GM23338 (cell line): ENCODE results near the gene VPS41. TPM values are rescaled to one million over a fixed set of nuclear protein-coding genes. Genes with fewer than 3 reads are reported as not detected.

Experiments used
- ATAC-seq: fragments of 200-7000 bp; cut with Tn5 transposase; 3 replicates; pipeline ENCODE4 v1.9.1; 2020
- DNase-seq: peaks from one replicate; pipeline ENCODE4 v3.0.0-alpha.2; 2015; ENCODE audit warnings: low spot score
- H2AFZ ChIP-seq: fragments of 200-600 bp; sonication (generic); 2 replicates; pipeline ENCODE4 v1.8.0; 2016; ENCODE audit warnings: antibody characterized with exemption, mild to moderate bottlenecking, moderate library complexity
- H3F3A ChIP-seq: fragments of 200-600 bp; sonication (generic); replicated peaks from 2 replicates; pipeline ENCODE4 v1.8.0; 2017; ENCODE audit warnings: antibody characterized with exemption, mixed run types, low read depth
- H3K27ac ChIP-seq: fragments of 200-600 bp; sonication (generic); 2 replicates; pipeline ENCODE4 v1.6.1; 2016; ENCODE audit warnings: low read depth
- H3K27me3 ChIP-seq: fragments of 200-600 bp; sonication (generic); 2 replicates; pipeline ENCODE4 v1.8.0; 2016; ENCODE audit warnings: mild to moderate bottlenecking, mixed run types, moderate library complexity; ENCODE audit not compliant: insufficient read depth
- H3K36me3 ChIP-seq: fragments of 200-600 bp; sonication (generic); 2 replicates; pipeline ENCODE4 v1.8.0; 2016; ENCODE audit warnings: mild to moderate bottlenecking; ENCODE audit not compliant: insufficient read depth
- H3K4me1 ChIP-seq: fragments of 200-600 bp; sonication (generic); 2 replicates; pipeline ENCODE4 v1.8.0; 2016; ENCODE audit warnings: mild to moderate bottlenecking, moderate library complexity; ENCODE audit not compliant: insufficient read depth
- H3K4me2 ChIP-seq: fragments of 200-600 bp; sonication (generic); 2 replicates; pipeline ENCODE4 v1.7.1; 2017; ENCODE audit warnings: mixed run types
- H3K4me3 ChIP-seq: fragments of 200-600 bp; sonication (generic); 2 replicates; pipeline ENCODE4 v1.6.1; 2016; ENCODE audit warnings: mixed run types
- H3K79me2 ChIP-seq: fragments of 200-600 bp; sonication (generic); replicated peaks from 2 replicates; pipeline ENCODE4 v1.8.0; 2017; ENCODE audit warnings: mild to moderate bottlenecking; ENCODE audit not compliant: insufficient read depth
- H3K9me2 ChIP-seq: fragments of 200-600 bp; sonication (generic); 2 replicates; pipeline ENCODE4 v1.8.0; 2017; ENCODE audit not compliant: insufficient read depth
- H4K20me1 ChIP-seq: fragments of 200-600 bp; sonication (generic); replicated peaks from 2 replicates; pipeline ENCODE4 v1.8.0; 2017; ENCODE audit warnings: mild to moderate bottlenecking; ENCODE audit not compliant: insufficient read depth
- H3K27ac Mint-ChIP-seq: 2 replicates; pipeline ENCODE4 v1.8.0; 2020; ENCODE audit warnings: inconsistent platforms, mild to moderate bottlenecking, moderate library complexity, mixed read lengths
- H3K27me3 Mint-ChIP-seq: 3 replicates; pipeline ENCODE4 v1.8.0; 2022; ENCODE audit warnings: low read depth, mild to moderate bottlenecking, moderate library complexity, mixed read lengths, inconsistent platforms; ENCODE audit not compliant: insufficient read depth, poor library complexity
- H3K36me3 Mint-ChIP-seq: 3 replicates; pipeline ENCODE4 v1.8.0; 2021; ENCODE audit warnings: low read depth, mild to moderate bottlenecking, inconsistent platforms, moderate library complexity, mixed read lengths
- H3K4me1 Mint-ChIP-seq: 3 replicates; pipeline ENCODE4 v1.8.0; 2020; ENCODE audit warnings: mild to moderate bottlenecking, inconsistent platforms, mixed read lengths
- H3K4me3 Mint-ChIP-seq: 3 replicates; pipeline ENCODE4 v1.8.0; 2021; ENCODE audit warnings: moderate library complexity, mild to moderate bottlenecking, inconsistent platforms, mixed read lengths
- H3K9me3 Mint-ChIP-seq: 3 replicates; pipeline ENCODE4 v1.8.0; 2020; ENCODE audit warnings: moderate library complexity, mild to moderate bottlenecking, inconsistent platforms, mixed read lengths
- CREB1 ChIP-seq: fragments of 250-450 bp; sonication (Bioruptor Pico); IDR thresholded peaks from 2 replicates; pipeline ENCODE4 v1.5.0; 2020; ENCODE audit warnings: low read depth, mild to moderate bottlenecking, moderate library complexity
- CTCF ChIP-seq, 2 experiments: fragments of 200-600 bp in 1 of 2; sonication (generic) in 1 of 2; conservative IDR thresholded peaks; 2 replicates each; pipeline versions ENCODE4 v1.5.1 to v1.6.1; 2016 to 2017; ENCODE audit warnings: antibody characterized with exemption in 2 of 2, low read depth in 2 of 2, mild to moderate bottlenecking in 2 of 2, moderate library complexity in 1 of 2
- ETS1 ChIP-seq: IDR thresholded peaks from 2 replicates; pipeline ENCODE4 v1.6.1; 2016; ENCODE audit warnings: antibody characterized with exemption
- EZH2 ChIP-seq: fragments of 200-600 bp; sonication (generic); IDR thresholded peaks from one replicate; pipeline ENCODE4 v1.8.0; 2017; ENCODE audit warnings: antibody characterized with exemption, mild to moderate bottlenecking, low read depth; ENCODE audit not compliant: unreplicated experiment
- EZH2phosphoT487 ChIP-seq: fragments of 200-600 bp; sonication (generic); IDR thresholded peaks from one replicate; pipeline ENCODE4 v1.8.1; 2018; ENCODE audit warnings: antibody characterized with exemption; ENCODE audit not compliant: unreplicated experiment
- JUNB ChIP-seq: IDR thresholded peaks from one replicate; pipeline ENCODE4 v1.6.1; 2016; ENCODE audit warnings: antibody characterized with exemption; ENCODE audit not compliant: unreplicated experiment
- NANOG ChIP-seq: IDR thresholded peaks from 2 replicates; pipeline ENCODE4 v1.6.1; 2016; ENCODE audit warnings: antibody characterized with exemption, borderline replicate concordance
- POLR2AphosphoS5 ChIP-seq: IDR thresholded peaks from 2 replicates; pipeline ENCODE4 v1.6.1; 2016; ENCODE audit warnings: antibody characterized with exemption, low read depth
- REST ChIP-seq: IDR thresholded peaks from one replicate; pipeline ENCODE4 v1.6.1; 2018; ENCODE audit warnings: antibody characterized with exemption; ENCODE audit not compliant: unreplicated experiment
- STAT1 ChIP-seq: IDR thresholded peaks from one replicate; pipeline ENCODE4 v1.6.1; 2016; ENCODE audit warnings: antibody characterized with exemption; ENCODE audit not compliant: unreplicated experiment
- ZNF114 ChIP-seq: fragments of 250-450 bp; sonication (Bioruptor Pico); IDR thresholded peaks from 2 replicates; pipeline ENCODE4 v1.5.0; 2020; ENCODE audit warnings: mild to moderate bottlenecking, moderate library complexity
- ZNF331 ChIP-seq: fragments of 250-450 bp; sonication (Bioruptor Pico); IDR thresholded peaks from 2 replicates; pipeline ENCODE4 v1.5.0; 2020; ENCODE audit warnings: low read depth, mild to moderate bottlenecking, moderate library complexity
- polyA plus RNA-seq: library from polyadenylated mRNA; unstranded; fragments of >200 nt; fragmentation: Nextera tagmentation; extraction: Ambion mirVana; gene quantifications from 2 replicates; pipeline ENCODE4 v1.2.1, GENCODE V29; 2016
- total RNA-seq: library from RNA; depleted of rRNA; stranded (reverse); fragments of >200 nt; shearing (Covaris generic); gene quantifications from 2 replicates; pipeline ENCODE4 v1.2.3, GENCODE V29; 2014
- TF ChIP-seq, protein P1 (sequence below): fragments of 250-450 bp; sonication (Bioruptor Pico); IDR thresholded peaks from 2 replicates; pipeline ENCODE4 v1.5.0; 2020; ENCODE audit warnings: mild to moderate bottlenecking, moderate library complexity

Gene VPS41
- total and polyA plus RNA-seq, 2 experiments from 2014 or later: 20.2 to 41.2 TPM

DNA sequence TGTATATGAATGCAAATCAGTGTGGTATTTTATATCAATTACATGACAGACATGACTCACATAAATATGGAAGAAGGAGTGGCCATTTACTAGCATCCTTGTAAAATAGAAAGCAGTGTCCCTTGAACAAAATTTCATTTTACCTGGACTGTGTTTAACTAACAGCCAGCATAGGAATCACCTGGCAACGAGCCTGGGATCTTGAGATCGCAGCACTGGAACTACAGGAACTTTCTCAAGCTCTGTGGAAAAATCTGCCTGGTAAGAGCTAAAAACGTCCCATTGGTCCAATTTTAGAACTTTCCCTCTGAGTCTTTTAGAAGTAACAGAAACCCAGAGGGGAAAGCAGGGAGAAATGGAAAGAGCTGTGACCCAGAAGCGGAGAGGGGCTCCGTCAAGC lies 208.9 kb downstream of the VPS41 start:
- Histone ChIP-seq H3K27ac (no peak overlapping the region), H3F3A (no peaks in the 10 kb centered on the region)
- H3K36me3 Mint-ChIP-seq: peaks cover 4% of the 10 kb centered on the region; the same call in 1 of the 3 replicates

More for the DNA sequence above, 208.9 kb downstream of the VPS41 start:
- no peaks in the 10 kb centered on the region for H3K4me1 ChIP-seq
- ATAC-seq (no peak), DNase-seq (no peak)
- Mint-ChIP-seq H3K4me1 (no peaks in the 10 kb centered on the region), H3K4me3 (no peak overlapping the region), H3K27ac (no peak overlapping the region), H3K27me3 (no peaks in the 10 kb centered on the region), H3K9me3 (no peaks in the 10 kb centered on the region)
- H4K20me1 ChIP-seq: no peaks in the 10 kb centered on the region
- H3K9me2 ChIP-seq: no peaks in the 10 kb centered on the region
- no peaks in the 10 kb centered on the region for H3K79me2 ChIP-seq
- no peak overlapping the region for H3K4me3 ChIP-seq
- TF ChIP-seq NANOG (no peak), STAT1 (no peak), REST (no peak), ZNF114 (CRISPR knock-in tag) (no peak), EZH2 (no peak), EZH2phosphoT487 (no peak), JUNB (no peak), ETS1 (no peak), POLR2AphosphoS5 (no peak), CTCF (conservative IDR thresholded peaks at IDR 0.05; ENCODE audit: low read depth in 2 of 2) (no peak), ZNF331 (CRISPR knock-in tag) (no peak), CREB1 (no peak)
- TF ChIP-seq, protein P1, sequence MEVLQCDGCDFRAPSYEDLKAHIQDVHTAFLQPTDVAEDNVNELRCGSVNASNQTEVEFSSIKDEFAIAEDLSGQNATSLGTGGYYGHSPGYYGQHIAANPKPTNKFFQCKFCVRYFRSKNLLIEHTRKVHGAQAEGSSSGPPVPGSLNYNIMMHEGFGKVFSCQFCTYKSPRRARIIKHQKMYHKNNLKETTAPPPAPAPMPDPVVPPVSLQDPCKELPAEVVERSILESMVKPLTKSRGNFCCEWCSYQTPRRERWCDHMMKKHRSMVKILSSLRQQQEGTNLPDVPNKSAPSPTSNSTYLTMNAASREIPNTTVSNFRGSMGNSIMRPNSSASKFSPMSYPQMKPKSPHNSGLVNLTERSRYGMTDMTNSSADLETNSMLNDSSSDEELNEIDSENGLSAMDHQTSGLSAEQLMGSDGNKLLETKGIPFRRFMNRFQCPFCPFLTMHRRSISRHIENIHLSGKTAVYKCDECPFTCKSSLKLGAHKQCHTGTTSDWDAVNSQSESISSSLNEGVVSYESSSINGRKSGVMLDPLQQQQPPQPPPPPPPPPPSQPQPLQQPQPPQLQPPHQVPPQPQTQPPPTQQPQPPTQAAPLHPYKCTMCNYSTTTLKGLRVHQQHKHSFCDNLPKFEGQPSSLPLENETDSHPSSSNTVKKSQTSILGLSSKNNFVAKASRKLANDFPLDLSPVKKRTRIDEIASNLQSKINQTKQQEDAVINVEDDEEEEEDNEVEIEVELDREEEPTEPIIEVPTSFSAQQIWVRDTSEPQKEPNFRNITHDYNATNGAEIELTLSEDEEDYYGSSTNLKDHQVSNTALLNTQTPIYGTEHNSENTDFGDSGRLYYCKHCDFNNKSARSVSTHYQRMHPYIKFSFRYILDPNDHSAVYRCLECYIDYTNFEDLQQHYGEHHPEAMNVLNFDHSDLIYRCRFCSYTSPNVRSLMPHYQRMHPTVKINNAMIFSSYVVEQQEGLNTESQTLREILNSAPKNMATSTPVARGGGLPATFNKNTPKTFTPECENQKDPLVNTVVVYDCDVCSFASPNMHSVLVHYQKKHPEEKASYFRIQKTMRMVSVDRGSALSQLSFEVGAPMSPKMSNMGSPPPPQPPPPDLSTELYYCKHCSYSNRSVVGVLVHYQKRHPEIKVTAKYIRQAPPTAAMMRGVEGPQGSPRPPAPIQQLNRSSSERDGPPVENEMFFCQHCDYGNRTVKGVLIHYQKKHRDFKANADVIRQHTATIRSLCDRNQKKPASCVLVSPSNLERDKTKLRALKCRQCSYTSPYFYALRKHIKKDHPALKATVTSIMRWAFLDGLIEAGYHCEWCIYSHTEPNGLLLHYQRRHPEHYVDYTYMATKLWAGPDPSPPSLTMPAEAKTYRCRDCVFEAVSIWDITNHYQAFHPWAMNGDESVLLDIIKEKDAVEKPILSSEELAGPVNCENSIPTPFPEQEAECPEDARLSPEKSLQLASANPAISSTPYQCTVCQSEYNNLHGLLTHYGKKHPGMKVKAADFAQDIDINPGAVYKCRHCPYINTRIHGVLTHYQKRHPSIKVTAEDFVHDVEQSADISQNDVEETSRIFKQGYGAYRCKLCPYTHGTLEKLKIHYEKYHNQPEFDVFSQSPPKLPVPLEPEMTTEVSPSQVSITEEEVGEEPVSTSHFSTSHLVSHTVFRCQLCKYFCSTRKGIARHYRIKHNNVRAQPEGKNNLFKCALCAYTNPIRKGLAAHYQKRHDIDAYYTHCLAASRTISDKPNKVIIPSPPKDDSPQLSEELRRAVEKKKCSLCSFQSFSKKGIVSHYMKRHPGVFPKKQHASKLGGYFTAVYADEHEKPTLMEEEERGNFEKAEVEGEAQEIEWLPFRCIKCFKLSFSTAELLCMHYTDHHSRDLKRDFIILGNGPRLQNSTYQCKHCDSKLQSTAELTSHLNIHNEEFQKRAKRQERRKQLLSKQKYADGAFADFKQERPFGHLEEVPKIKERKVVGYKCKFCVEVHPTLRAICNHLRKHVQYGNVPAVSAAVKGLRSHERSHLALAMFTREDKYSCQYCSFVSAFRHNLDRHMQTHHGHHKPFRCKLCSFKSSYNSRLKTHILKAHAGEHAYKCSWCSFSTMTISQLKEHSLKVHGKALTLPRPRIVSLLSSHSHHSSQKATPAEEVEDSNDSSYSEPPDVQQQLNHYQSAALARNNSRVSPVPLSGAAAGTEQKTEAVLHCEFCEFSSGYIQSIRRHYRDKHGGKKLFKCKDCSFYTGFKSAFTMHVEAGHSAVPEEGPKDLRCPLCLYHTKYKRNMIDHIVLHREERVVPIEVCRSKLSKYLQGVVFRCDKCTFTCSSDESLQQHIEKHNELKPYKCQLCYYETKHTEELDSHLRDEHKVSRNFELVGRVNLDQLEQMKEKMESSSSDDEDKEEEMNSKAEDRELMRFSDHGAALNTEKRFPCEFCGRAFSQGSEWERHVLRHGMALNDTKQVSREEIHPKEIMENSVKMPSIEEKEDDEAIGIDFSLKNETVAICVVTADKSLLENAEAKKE: no peak
- no peak overlapping the region for H3K4me2 ChIP-seq
- no peaks in the 10 kb centered on the region for H3K27me3 ChIP-seq
- no peak overlapping the region for H2AFZ ChIP-seq
- no peaks in the 10 kb centered on the region for H3K36me3 ChIP-seq
